Left lobe of liver (tissue), 2 donors: Measurements from ENCODE around the gene UBAP1. TPM values are rescaled to one million over a fixed set of nuclear protein-coding genes. Genes with fewer than 3 reads are reported as not detected.
A peak's percentile ranks its signal among the peaks of the same experiment; 100 is the strongest.
"Not testable (repeated sequence)": the region's sequence is repeated elsewhere in the genome, so short reads cannot be mapped to it uniquely, and the experiment has no call there.

ENCODE experiments used
- ATAC-seq: fragments of 200-7000 bp; cut with Tn5 transposase; one replicate; pipeline ENCODE4 v1.9.1; 2020; ENCODE audit warnings: mild to moderate bottlenecking, moderate library complexity
- DNase-seq: peaks from one replicate; pipeline ENCODE4 v3.0.0-alpha.2; 2020; ENCODE audit warnings: low spot score
- total RNA-seq: library from RNA; stranded (reverse); gene quantifications from one replicate; pipeline ENCODE4 v1.2.1, GENCODE V29; 2021
- donor health status: DM: no; HTN: no; CAD: no; lungs with moderate emphysema.
- donor health status: DM: no; HTN: yes; CAD: no.

The UBAP1 gene
- total RNA-seq, 1 donor from 2014 or later = 28.4 TPM

DNA sequence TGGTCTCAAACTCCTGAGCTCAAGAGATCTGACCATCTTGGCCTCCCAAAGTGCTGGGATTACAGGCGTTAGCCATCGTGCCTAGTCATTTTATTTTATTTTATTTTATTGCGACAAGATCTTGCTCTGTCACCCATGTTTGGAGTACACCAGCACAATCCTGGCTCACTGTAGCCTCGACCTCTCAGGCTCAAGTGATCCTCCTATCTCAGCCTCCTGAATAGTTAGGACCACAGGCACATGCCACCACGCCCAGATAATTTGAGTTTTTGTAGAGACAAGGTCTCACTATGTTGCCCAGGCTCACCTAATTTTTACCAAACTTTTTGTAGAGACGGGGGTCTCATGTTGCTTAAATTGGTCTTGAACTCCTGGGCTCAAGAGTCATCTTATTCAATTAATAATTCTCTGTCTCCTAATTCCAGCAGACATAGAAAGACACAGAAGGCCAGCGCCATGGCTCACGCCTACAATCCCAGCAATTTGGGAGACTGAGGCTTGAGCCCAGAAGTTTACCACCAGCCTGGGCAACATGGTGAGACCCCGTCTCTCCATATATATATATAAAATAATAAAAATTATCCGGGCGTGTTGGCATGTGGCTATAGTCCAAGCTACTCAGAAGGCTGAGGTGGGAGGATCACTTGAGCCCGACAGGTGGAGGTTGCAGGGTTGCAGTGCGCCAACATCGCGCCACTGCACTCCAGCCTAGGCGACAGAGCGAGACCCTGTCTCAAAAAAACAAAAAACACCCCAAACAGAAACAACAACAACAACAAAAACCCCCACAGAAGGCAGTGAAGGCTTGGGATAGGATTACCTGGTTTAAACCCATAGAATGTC is 1.0 kb upstream of the UBAP1 start:
- ATAC-seq (no peak), DNase-seq (peak; percentile 40)

DNA sequence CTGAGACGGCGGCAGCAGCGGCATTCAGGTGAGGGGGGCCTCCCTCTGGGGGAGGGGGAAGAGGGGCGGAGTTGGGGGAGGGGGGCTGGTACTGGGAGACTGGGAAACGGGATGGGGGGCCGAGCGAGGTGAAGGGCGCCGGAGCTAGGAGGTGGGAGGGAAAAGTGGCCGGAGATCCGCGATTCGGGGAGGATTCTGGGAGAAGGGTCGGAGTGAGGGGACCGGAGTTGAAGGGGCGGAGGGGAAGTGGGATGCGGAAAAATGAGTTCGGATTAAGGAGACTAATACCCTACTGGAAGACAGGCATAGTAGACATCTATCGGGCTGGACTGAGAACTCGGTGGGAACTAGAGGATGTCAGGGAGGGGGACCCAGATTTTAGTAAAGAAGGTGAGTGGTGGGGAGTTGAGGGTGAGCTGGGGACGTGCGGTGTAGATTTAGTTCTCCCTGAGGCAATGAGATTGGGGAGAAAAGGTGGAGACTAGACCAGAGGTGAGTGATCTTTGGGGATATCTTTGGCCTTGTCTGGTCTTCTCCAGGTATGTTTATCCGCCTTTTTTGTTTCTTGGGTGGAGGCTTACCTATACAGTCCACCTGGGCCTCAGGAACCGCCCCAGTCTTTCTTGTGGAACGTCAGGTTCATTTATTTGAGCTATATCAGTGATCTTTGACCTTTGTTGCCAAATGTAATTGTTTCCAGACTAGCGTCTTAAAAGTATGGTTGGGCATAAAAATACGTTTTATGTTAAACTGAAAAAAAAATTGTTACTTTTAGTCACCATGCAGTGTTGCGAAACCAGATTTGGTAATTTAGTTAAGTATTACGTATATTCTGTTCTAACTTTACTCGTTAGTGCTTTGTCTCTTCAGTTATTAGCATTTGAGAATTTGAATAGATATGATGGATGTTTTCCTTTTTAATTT is 632 bp downstream of the UBAP1 start:
- DNase-seq (peak; percentile 45), ATAC-seq (peak; percentile 60)

DNA sequence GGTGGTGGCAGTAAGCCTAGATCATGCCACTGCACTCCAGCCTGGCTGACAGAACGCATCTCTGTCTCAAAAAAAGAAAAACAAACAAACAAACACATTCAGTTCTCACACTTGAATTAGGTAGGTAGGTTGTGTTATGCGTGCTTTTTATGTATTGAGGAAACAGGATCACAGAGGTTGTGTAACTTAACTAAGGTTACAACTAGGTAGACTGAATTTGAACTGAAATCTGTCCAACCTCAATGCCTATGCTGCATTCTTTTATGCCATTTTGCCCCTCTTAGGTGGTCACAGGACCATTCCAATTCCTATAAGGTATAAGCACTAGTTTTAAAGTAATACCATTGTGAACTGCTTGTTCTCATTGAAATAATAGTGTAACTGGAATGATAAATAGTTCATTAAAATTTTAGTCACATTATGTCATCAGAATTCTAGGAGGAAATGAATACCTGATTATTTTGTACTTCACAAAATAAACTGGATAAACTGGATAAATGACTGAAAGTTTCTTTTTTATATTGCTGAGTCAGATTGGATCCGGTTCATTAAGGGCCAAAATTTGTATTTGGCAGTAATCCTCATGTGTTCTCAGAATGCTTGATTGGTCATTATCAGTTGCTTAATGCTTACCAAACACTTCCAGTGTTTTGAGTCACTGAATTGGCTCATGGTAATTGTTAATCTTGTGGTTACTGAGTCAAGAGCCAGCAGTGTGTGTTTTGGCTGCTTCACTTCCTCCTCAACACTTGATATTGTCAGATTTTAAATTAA is 7.1 kb downstream of the UBAP1 start:
- DNase-seq (peak; percentile 43), ATAC-seq (peak; percentile 82)

DNA sequence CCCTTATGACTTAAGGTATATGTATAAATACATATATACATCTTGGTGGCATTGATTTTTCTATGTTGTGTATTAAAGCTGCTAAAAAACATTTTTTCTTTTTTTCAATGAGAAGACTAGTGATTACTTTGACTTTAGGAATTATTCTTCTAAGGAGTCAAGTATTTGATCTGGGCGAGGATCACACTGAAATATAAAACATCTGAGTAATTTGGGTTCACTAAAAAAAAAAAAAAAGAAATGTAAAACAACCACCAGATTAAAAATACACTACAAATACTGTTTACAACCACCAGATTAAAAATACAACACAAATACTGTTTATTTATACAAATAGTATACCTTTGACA is 9.0 kb downstream of the UBAP1 start:
- DNase-seq (no peak), ATAC-seq (no peak)

DNA sequence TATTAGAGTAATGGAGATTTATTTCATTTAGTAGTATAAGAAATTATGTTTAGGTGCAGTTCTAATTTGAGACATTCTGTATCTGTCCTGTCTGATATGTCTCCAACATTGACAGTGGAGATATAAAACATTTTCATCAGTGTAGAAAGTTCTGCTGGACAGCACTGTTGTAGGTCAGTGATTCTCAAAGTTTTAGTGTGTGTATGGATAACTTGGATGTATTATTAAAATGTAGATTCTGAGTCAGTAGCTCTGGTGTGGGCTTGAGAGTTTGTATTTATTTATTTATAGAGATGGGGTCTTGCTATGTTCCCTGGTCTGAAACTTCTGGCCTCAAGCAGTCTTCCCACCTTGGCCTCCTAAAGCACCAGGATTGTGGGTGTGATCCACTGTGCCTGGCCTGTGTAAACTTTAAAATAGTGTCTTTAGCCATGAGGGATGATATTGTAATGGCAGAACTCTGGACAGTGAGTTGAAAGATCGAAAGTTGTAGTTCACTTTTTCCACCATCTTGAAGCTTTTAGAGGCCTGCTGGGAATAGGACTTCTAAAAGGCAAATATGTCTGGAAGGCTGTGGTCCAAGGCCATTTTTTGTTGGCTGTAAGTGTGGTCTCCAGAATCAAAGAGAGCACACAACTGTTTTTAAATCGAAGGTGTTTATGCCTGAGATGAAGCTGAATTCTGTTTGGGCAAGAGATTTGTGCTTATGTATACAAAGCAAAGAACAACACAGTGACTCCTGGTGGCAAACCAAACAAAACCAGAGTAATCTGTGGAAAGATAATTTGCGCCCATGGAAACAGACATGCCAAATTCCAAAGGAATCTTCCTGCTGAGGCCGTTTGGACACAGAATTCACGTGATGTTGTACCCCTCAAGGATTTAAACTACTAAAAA is 12.4 kb downstream of the UBAP1 start:
- ATAC-seq (peak; percentile 67), DNase-seq (no peak)

DNA sequence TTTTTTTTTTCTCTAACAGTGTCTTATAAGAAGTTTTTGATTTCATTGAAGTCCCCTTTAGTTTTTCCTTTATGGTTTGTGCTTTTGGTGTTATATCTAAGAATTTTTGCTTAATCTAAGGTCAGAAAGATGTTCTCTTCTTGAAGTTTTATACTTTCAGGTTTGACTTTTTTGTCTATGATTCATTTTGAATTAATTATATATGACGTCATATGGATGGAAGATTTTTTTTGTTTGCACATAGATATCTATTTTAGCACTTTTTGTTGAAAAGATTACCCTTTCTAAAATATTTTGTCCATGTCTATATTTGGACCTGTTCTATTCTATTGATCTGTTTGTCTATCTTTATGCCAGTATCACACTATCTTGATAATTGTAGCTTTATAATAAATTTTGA is 16.3 kb downstream of the UBAP1 start:
- no peak for DNase-seq
- no peak for ATAC-seq

DNA sequence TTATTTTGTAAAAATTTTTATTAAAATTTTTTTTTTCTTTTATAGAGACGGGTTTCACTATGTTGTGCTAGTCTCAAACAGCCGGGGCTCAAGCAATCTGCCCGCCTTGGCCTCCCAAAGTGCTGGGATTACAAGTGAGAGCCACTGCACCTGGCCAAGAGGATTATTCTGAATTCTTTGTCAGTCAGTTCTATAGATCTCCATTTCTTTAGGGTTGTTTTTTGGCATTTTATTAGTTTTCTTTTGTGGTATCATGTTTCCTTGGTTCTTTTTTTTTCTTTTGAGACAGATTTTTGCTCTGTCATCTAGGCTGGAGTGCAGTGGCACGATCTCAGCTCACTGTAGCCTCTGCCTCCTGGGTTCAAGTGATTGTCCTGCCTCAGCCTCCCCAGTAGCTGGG is 18.4 kb downstream of the UBAP1 start:
- ATAC-seq, DNase-seq: not testable (repeated sequence)

DNA sequence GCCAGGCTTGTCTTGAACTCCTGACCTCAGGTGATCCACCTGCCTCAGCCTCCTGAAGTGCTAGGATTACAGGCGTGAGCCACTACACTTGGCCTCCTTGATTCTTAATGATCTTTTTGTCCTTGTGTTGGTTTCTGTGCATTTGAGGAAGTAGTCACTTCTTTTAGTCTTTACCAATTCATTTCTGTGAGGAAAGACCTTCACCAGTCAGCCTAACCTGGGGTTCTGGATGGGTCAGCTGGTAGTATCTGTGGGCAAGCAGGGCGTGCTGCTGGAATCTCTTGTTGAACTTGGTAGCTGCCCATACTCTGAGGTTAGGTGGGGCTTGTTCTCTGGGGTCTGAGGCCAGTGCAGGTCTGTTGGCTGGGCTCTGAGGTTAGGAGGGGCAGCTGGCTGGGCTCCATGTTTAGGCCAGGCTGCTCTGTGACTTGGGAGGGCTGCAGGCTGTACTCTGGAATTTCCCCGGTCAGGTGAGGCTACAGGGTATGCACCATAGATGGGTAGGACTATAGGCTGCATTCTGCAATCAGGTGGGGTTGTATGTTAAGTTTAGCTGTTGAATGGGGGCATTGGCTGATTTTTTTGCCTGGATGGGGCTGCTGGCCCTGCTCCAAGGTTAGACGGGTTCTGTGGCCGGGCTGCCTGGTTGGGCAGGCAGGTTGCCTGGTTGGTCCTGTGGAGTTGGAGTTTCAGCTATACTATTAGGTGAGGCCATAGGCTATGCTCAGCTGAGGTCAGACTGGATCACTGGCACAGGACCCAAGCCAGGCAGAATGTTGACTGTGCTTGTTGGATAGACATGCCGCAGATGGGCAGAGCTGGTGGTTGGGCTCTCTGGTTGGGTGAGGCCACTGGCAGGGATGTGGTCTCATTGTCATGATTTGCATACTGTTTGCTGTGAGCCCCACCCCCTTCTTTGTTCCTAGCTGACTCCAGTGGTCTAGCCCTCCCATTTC is 19.2 kb downstream of the UBAP1 start:
- DNase-seq (peak; percentile 53), ATAC-seq (peak; percentile 76)

DNA sequence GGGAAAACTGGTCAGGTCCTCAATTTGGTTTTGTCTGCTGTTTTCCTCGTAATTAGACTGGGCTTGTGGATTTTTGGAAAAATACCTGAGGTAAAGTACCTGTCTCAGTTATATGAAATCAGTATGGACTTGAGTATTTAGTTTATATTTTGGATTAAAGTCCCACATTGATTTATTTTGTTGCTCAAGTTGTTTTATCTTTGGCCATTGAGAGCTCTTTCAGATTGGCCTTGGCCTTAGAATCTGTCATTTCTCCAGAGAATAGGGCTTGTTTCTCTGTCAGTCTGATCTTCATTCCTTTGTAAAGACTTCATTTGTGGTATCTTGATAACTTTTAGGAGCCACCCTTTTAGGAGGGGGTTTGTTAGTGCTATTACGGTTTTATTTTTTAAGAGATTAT is 21.2 kb downstream of the UBAP1 start:
- ATAC-seq = peak; percentile 56
- DNase-seq = no peak

DNA sequence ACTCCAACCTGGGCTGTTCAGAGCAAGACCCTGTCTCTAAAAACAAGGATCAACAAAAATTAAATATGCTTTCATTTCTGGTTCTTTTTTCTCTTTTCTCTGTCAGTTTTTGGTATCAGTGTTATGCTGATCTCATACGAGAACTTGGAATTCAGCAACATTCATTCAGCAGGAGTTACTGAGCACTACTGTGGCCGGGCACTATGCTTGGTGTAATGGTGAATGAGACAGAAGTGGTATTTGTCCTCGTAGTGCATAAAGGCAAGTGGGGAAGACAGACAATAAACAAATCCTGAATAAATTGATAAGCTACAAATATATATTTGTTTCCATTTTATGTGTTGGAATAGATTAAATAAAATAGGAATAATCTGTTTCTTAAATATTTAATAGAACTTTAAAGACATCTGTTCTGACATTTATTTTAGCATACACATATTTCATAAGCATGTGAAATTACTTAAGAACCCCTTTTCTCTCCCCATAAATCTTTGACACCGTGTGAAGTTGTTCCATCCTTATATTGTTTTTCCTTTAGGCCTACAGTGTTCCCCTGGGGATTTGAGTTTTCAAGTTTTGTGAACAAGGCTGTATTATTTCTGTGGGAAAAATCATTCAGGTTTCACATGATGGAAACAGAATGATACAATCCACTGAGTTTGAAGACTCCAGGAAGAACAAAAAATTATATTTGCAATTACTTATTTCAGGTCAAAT is 24.6 kb downstream of the UBAP1 start:
- DNase-seq = no peak
- ATAC-seq = no peak

DNA sequence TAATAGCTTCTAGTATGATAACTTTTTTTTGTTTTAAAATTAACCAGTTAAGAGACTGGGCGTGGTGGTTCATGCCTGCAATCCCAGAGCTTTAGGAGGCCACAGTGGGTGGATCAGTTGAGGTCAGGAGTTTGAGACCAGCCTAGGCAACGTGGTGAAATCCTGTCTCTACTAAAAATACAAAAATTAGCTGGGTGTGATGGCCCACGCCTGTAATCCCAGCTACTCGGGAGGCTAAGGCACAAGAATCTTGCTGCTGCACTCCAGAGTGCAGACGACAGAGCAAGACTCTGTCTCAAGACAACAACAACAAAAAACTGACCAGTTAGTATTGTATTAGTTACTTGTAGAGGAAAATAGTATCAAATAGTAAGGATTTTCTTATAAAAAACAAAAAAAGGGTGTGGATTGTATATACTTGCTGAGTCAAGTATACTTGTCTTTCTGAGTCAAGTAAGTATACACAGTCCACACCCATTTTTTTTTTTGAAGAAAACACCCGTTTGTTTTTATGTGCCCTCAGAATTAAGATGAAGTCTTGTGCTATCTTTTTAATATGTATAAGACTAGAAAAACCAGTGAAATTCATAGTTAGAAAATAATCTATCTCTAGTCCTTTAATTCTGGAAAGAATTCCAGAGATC is 25.3 kb downstream of the UBAP1 start:
- DNase-seq = no peak
- ATAC-seq = no peak

DNA sequence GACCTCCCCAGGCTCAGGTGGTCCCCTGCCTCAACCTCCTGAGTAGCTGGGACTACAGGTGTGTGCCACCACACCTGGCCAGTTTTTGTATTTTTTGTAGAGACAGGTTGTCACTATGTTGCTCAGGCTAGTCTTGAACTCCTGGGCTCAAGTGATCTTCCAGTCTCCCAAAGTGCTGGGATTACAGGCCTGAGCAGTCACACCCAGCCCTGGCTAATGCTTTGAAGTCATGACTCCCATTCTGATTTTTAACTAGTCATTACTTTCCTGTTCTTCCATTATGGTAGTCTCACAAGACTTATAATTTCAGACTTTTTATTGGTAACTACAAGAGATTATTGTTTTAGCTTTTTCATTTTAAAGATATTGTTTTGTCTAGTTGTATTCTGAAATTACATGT is 26.3 kb downstream of the UBAP1 start:
- no peak for ATAC-seq

DNA sequence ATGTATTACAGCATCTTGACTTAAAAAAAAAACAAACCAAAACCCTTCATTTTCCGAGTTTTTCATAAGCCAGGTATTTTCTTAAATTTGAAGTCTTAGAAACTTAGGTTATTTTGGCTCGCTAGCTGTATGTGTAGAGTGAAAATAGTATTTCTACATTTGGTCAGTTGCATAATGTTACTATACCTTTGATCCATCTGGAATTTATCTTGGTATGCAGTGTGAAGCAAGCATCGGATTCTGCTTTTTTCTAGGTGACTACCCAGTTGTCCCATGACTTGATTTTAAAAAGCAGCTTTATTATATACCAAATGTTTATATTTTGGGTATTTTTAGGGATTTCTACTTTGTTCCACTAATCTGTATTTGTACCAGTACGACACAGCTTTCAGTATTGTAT is 27.7 kb downstream of the UBAP1 start:
- no peak for DNase-seq
- peak; percentile 43 for ATAC-seq

More for the DNA sequence above, 26.3 kb downstream of the UBAP1 start:
- DNase-seq = no peak

DNA sequence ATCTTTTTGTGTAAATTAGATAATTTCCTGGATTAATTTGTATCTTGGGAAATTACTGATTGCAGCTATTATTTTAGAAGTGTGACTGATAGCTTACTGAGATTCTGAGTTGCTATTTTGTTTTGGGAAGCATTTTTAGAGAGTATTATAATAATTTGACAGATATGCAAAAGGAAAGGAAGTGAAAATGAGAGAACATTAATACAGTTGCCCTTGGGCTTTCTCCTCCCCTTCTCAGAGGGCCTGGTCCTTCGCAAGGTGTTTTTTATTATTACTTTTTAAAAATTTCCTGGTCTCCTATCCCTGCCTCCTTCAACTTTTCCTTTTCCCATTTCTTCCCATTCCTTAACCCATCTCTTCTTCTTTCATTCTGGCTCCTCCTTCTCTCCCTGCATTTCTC is 32.6 kb downstream of the UBAP1 start:
- ATAC-seq (no peak), DNase-seq (no peak)

DNA sequence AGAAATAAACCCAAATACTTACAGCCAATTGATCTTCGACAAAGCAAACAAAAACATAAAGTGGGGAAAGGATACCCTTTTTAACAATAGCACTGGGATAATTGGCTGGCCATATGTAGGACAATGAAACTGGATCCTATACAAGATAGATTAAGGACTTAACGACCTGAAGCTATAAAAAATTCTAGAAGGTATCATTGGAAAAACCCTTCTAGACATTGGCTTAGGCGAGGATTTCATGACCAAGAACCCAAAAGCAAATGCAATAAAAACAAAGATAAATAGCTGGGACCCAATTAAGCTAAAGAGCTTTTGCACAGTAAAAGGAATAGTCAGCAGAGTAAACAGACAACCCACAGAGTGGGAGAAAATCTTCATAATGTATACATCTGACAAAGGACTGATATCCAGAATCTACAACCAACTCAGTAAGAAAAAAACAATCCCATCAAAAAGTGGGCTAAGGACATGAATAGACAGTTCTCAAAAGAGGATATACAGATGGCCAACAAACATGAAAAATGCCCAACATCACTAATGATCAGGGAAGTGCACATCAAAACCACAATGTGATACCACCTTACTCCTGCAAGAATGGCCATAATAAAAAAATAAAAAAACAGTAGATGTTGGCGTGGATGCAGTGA is 35.6 kb downstream of the UBAP1 start:
- DNase-seq, ATAC-seq: not testable (repeated sequence)

DNA sequence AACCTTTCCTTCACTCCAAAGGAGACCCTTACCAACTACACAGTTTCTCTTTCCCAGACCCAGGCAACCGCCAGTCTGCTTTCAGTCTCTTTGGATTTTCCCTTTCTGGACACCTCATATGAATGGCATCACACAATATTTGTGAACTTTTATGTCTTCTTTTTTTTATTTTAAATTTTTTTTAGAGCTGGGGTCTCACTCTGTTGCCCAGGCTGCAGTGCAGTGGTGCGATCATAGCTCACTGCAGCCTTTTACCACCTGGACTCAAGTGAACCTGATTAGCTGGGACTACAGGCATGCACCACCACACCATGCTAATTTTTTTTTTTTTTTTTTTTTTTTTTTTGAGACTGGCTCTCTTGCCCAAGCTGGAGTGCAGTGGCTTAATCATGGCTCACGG is 37.5 kb downstream of the UBAP1 start:
- ATAC-seq (no peak), DNase-seq (no peak)

DNA sequence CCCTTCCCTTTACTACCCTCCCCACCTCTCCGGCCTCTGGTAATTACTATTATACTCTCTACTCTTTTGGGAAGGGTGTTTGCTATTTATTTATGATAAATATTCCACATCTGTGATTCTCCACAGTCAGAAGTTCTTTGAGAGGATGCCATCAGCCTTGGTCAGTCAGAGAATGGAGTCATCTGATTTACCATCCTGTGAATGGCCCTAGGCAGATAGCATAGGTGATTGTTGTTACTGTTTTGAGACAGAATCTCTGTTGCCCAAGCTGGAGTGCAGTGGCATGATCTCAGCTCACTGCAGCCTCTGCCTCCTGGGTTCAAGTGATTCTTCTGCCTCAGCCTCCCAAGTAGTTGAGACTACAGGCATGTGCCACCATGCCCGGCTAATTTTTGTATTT is 38.2 kb downstream of the UBAP1 start:
- not testable (repeated sequence) for ATAC-seq, DNase-seq
